Rectal smooth muscle tissue (tissue), 1 donor: Measurements from ENCODE around the gene FAM9B.
"Not testable (repeated sequence)": the region's sequence is repeated elsewhere in the genome, so short reads cannot be mapped to it uniquely, and the experiment has no call there.

ENCODE experiments used
- H3K27ac ChIP-seq: one replicate; pipeline ENCODE4 v1.7.0; 2013; ENCODE audit warnings: low read depth, low read length, inconsistent platforms
- H3K27me3 ChIP-seq: one replicate; pipeline ENCODE4 v1.7.0; 2013; ENCODE audit warnings: low read length; ENCODE audit not compliant: control insufficient read depth, insufficient read depth
- H3K36me3 ChIP-seq: one replicate; pipeline ENCODE4 v1.7.0; 2013; ENCODE audit warnings: low read length; ENCODE audit not compliant: control insufficient read depth, insufficient read depth
- H3K4me1 ChIP-seq: one replicate; pipeline ENCODE4 v1.7.0; 2013; ENCODE audit warnings: low read length; ENCODE audit not compliant: control insufficient read depth, insufficient read depth
- H3K4me3 ChIP-seq: one replicate; pipeline ENCODE4 v1.7.0; 2013; ENCODE audit warnings: low read length
- H3K9ac ChIP-seq: one replicate; pipeline ENCODE4 v1.7.0; 2013; ENCODE audit warnings: low read length

FAM9B gene

GRCh38 chrX:9037296-9037695 is 3.4 kb upstream of the FAM9B start:
- no peak overlapping the region for H3K9ac ChIP-seq
- H3K27ac ChIP-seq, result no peak overlapping the region
- no peaks in the 10 kb centered on the region for H3K27me3 ChIP-seq
- no peaks in the 10 kb centered on the region for H3K36me3 ChIP-seq
- no peaks in the 10 kb centered on the region for H3K4me1 ChIP-seq
- no peak overlapping the region for H3K4me3 ChIP-seq

DNA sequence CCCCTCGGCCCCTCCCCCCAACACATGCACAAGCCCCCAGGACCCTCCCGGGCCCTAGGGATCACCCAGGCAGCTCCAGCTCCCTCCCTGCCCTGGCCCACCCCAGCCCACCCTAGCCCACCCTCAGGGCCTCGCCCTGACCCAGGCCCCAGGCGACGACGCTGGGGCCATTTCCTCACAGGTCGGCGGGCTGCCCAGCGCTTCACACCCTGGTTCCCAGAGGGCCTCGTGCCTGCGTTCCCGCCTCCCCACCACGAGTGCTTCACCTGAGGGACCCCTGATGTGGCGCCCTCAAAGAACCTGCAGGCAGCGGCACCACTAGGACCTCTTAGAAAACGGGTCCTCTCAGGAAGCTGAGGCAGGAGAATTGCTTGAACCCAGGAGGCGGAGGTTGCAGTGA is 341 bp downstream of the FAM9B start:
- Histone ChIP-seq H3K4me1 (no peaks in the 10 kb centered on the region), H3K27ac (no peak overlapping the region), H3K27me3 (no peaks in the 10 kb centered on the region), H3K9ac (no peak overlapping the region), H3K36me3 (no peaks in the 10 kb centered on the region), H3K4me3 (no peak overlapping the region)

GRCh38 chrX:9033179-9033578 is 748 bp downstream of the FAM9B start:
- Histone ChIP-seq H3K27me3 (no peaks in the 10 kb centered on the region), H3K27ac (no peak overlapping the region), H3K36me3 (no peaks in the 10 kb centered on the region), H3K4me3 (no peak overlapping the region), H3K4me1 (no peaks in the 10 kb centered on the region), H3K9ac (no peak overlapping the region)

DNA sequence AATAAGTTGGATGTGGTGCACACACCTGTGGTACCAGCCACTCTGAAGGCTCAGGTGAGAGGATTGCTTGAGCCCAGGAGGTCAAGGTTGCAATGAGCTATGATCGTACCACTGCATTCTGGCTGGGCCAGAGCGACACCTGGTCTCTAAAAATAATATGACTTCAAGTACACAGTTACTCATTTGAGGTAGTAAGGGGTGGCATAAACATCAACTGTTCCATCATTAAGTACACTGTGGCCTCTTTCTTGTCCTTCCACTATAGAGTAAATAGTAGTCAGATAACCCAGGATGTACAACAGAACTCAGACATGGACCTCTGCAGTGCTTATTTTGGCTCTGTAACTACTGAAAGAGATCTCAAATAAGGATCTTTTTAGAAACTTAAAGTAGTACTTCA is 10.6 kb downstream of the FAM9B start:
- no peak overlapping the region for H3K9ac ChIP-seq
- no peaks in the 10 kb centered on the region for H3K4me1 ChIP-seq
- no peak overlapping the region for H3K4me3 ChIP-seq
- H3K27ac ChIP-seq, result no peak overlapping the region
- H3K27me3 ChIP-seq, result no peaks in the 10 kb centered on the region
- no peaks in the 10 kb centered on the region for H3K36me3 ChIP-seq

- Histone ChIP-seq H3K36me3 (no peaks in the 10 kb centered on the region), H3K9ac (no peak overlapping the region), H3K27me3 (no peaks in the 10 kb centered on the region), H3K4me3 (no peak overlapping the region), H3K4me1 (no peaks in the 10 kb centered on the region), H3K27ac (no peak overlapping the region)
Observed at GRCh38 chrX:9019151-9019550, 14.8 kb downstream of the FAM9B start.

GRCh38 chrX:9018332-9018731 is 15.6 kb downstream of the FAM9B start:
- H3K9ac ChIP-seq, H3K4me1 ChIP-seq, H3K4me3 ChIP-seq, H3K27me3 ChIP-seq, H3K27ac ChIP-seq, H3K36me3 ChIP-seq: not testable (repeated sequence)

DNA sequence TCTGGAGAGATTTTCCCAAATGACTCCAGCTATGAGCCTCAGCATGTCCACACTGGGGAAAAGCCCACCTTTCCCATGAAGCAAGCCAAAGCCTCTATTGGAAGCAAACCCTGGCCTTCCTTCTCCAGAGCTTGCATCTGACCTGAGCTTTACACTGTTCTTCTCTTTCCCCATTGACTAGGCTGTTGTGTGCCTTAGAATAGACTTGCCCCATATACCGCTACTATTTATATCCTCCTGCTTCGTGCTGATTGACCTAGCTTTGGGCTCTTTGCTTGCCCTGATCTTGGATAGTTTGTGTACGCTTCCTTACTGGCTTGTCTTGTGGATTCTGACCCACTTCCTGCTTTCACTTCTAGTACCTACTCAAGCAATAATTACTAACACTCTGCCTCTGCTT is 30.9 kb downstream of the FAM9B start:
- Histone ChIP-seq H3K27me3 (no peaks in the 10 kb centered on the region), H3K4me3 (no peak overlapping the region), H3K36me3 (no peaks in the 10 kb centered on the region), H3K9ac (no peak overlapping the region), H3K27ac (no peak overlapping the region), H3K4me1 (no peaks in the 10 kb centered on the region)

DNA sequence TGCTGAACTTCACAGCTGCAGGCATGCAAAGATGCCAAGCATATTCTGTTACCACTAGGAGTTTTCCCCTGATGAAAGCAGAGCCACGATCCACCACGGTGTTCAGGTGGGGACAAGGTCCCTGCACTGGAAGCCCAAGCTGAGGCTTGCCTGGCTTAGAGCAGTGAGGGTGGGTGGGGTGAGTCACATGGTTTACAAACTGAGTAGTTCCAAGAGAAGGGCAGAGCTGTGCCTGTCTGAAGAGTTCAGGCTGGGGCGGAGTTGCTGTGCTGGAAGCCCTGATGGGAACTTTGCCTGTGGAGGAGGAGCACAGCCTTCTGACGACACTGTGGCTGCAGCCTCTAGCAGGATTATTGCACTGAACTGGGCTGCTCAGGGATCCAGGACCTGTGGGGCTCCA is 45.5 kb downstream of the FAM9B start:
- H3K27ac ChIP-seq, result no peak overlapping the region
- H3K4me1 ChIP-seq, result no peaks in the 10 kb centered on the region
- no peak overlapping the region for H3K4me3 ChIP-seq
- no peaks in the 10 kb centered on the region for H3K36me3 ChIP-seq
- no peak overlapping the region for H3K9ac ChIP-seq
- H3K27me3 ChIP-seq, result no peaks in the 10 kb centered on the region

DNA sequence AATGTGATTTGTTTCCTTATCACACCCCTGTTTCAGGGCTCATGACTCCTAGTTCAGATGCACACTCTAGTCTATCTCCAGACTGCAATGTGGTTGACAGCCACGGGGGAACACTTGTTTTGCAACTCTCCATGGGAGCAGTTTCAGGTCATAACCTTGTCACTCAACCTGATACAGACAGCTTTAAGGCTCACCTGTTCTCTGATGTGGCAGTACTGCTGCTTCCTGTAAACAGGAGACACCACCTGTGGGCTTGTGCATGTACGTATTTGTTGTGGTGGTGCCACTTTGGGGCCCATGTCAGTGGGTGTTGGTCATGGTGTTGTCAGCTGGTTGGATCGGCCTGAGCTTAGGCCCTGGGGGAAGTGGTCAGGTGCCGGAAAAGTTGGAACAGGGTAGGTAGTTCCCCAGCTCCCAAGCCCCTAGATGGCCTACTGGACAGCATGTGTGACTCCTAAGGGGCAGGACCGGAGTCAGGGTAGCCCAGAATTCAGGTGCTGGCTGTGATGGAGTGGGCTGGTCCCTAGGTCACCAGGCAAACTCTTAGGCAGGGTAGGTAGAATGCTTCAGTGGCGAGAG is 46.2 kb downstream of the FAM9B start:
- Histone ChIP-seq H3K27me3 (no peaks in the 10 kb centered on the region), H3K4me3 (no peak overlapping the region), H3K36me3 (no peaks in the 10 kb centered on the region), H3K27ac (no peak overlapping the region), H3K4me1 (no peaks in the 10 kb centered on the region), H3K9ac (no peak overlapping the region)

DNA sequence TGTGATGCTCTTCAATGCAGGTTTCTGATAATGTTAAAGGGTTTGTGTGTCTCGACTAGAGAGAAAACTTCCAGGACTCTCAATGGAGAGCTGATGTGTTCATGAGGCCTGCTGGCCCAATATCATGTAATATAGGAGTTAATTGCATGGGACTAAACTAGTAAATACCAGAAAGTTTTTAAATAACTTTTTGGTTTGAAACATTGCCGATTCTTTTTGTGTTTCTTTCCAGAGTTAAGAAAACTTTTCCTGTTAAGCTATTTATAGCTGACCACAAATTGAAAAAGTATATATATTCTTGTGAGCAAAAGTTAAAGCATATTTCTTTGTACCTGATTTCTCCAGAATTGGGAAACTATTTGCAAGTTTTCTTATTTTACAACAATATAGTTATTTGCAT is 49.7 kb downstream of the FAM9B start:
- Histone ChIP-seq H3K27me3 (no peaks in the 10 kb centered on the region), H3K27ac (no peak overlapping the region), H3K4me1 (no peaks in the 10 kb centered on the region), H3K4me3 (no peak overlapping the region), H3K36me3 (no peaks in the 10 kb centered on the region), H3K9ac (no peak overlapping the region)

GRCh38 chrX:8981723-8982122 is 52.2 kb downstream of the FAM9B start:
- no peak overlapping the region for H3K4me3 ChIP-seq
- H3K4me1 ChIP-seq, result no peaks in the 10 kb centered on the region
- H3K27me3 ChIP-seq, result no peaks in the 10 kb centered on the region
- H3K27ac ChIP-seq, result no peak overlapping the region
- H3K36me3 ChIP-seq, result no peaks in the 10 kb centered on the region
- no peak overlapping the region for H3K9ac ChIP-seq

DNA sequence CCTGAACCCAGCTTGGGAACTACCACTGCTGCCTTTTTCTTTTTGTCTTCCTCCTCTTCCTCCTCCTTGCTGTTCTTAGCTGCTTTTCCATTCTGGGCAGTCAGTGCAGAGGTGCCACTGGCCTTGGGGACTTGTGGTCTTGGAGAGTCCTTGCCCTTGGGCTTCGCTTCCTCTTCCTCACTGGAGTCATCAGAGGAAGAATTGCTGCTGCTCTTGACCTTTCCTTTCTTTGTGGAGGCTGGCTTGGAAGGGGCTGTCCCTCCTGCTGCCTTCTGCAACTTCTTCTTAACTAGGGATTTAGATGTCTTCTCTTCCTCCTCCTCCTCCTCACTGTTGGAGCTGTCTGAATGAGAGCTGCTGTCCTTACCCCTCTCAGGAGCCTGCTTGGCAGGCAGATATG is 53.2 kb downstream of the FAM9B start:
- Histone ChIP-seq H3K9ac (no peak overlapping the region), H3K36me3 (no peaks in the 10 kb centered on the region), H3K27me3 (no peaks in the 10 kb centered on the region), H3K4me1 (no peaks in the 10 kb centered on the region), H3K4me3 (no peak overlapping the region), H3K27ac (no peak overlapping the region)
